WTC11 (cell line): ENCODE results near the gene RIC1.

Experiments used
- ATF6 ChIP-seq: sonication (generic); formaldehyde crosslinking; IDR thresholded peaks from 2 replicates; pipeline ENCODE4 v1.8.1; 2023; ENCODE audit warnings: mild to moderate bottlenecking, missing genetic modification reagents
- GTF2I ChIP-seq: fragments of 250-450 bp; sonication (Bioruptor Pico); conservative IDR thresholded peaks from 2 replicates; pipeline ENCODE4 v1.4.0; 2021; ENCODE audit warnings: mild to moderate bottlenecking

GRCh38 chr9:5735072-5735471, 106.2 kb downstream of the RIC1 start:
- TF ChIP-seq ATF6 (CRISPR knock-in tag) = no peak
- TF ChIP-seq GTF2I = no peak
